SK-N-MC (cell line): ENCODE results near the gene ANXA6.

Experiments
- DNase-seq: peaks from one replicate; pipeline ENCODE4 v3.0.0-alpha.2; 2011; ENCODE audit warnings: low read depth, low spot score
- H3K27ac ChIP-seq: fragments of 200-600 bp; sonication (generic); 2 replicates; pipeline ENCODE4 v1.5.1; 2016; ENCODE audit warnings: mixed run types
- H3K36me3 ChIP-seq: fragments of 200-600 bp; sonication (generic); 2 replicates; pipeline ENCODE4 v1.6.1; 2017; ENCODE audit warnings: antibody characterized with exemption, low read length, mixed read lengths; ENCODE audit not compliant: insufficient read depth
- H3K4me3 ChIP-seq: fragments of 200-600 bp; sonication (generic); 2 replicates; pipeline ENCODE4 v1.5.1; 2016
- H3K9ac ChIP-seq: fragments of 200-600 bp; sonication (generic); 2 replicates; pipeline ENCODE4 v1.8.0; 2017; ENCODE audit warnings: mixed run types, mixed read lengths; ENCODE audit not compliant: insufficient read length
- H3K9me3 ChIP-seq: fragments of 200-600 bp; sonication (generic); 2 replicates; pipeline ENCODE4 v1.6.1; 2017; ENCODE audit warnings: low read depth, mild to moderate bottlenecking, antibody characterized with exemption, low read length, moderate library complexity, mixed read lengths
- EZH2 ChIP-seq: fragments of 200-600 bp; sonication (generic); IDR thresholded peaks from one replicate; pipeline ENCODE4 v1.6.1; 2017; ENCODE audit warnings: antibody characterized with exemption
- FOXP2 ChIP-seq: optimal IDR thresholded peaks from 2 replicates; pipeline ENCODE3; 2011; ENCODE audit warnings: mild to moderate bottlenecking, moderate library complexity; ENCODE audit not compliant: insufficient read depth; ENCODE audit errors: extremely low read length, control extremely low read depth
- POLR2AphosphoS5 ChIP-seq: IDR thresholded peaks from 2 replicates; pipeline ENCODE4 v1.6.1; 2012; ENCODE audit warnings: mild to moderate bottlenecking, low read depth, low read length, borderline replicate concordance

Gene ANXA6

GRCh38 chr5:151068433-151069197 is 89.0 kb downstream of the ANXA6 start:
- no peak overlapping the region for H3K27ac ChIP-seq
- H3K9ac ChIP-seq, result no peak overlapping the region
- H3K4me3 ChIP-seq, result no peak overlapping the region
- H3K36me3 ChIP-seq, result no peaks in the 10 kb centered on the region
- no peaks in the 10 kb centered on the region for H3K9me3 ChIP-seq
- no peak for DNase-seq
- TF ChIP-seq POLR2AphosphoS5, result no peak
- no peak for TF ChIP-seq EZH2
- no peak for TF ChIP-seq FOXP2

- H3K9ac ChIP-seq, result no peak overlapping the region
- H3K4me3 ChIP-seq, result no peak overlapping the region
- TF ChIP-seq EZH2 (no peak), FOXP2 (no peak), POLR2AphosphoS5 (no peak)
- DNase-seq, result no peak
- no peak overlapping the region for H3K27ac ChIP-seq
- no peaks in the 10 kb centered on the region for H3K9me3 ChIP-seq
- H3K36me3 ChIP-seq, result no peaks in the 10 kb centered on the region
These were observed 89.7 kb downstream of the ANXA6 start for GRCh38 chr5:151067632-151068432.

- Histone ChIP-seq H3K4me3 (no peak overlapping the region), H3K27ac (no peak overlapping the region), H3K9ac (no peak overlapping the region), H3K9me3 (no peaks in the 10 kb centered on the region), H3K36me3 (peaks cover 1% of the 10 kb centered on the region; the same call in 1 of the 2 replicates)
- DNase-seq, result no peak
- TF ChIP-seq POLR2AphosphoS5 (no peak), EZH2 (no peak), FOXP2 (no peak)
These were observed 90.7 kb downstream of the ANXA6 start for GRCh38 chr5:151066920-151067319.

GRCh38 chr5:151065609-151066008 is 92.0 kb downstream of the ANXA6 start:
- no peak for TF ChIP-seq POLR2AphosphoS5
- TF ChIP-seq FOXP2, result no peak
- TF ChIP-seq EZH2, result no peak
- Histone ChIP-seq H3K4me3 (no peak overlapping the region), H3K9me3 (no peaks in the 10 kb centered on the region), H3K36me3 (peaks cover 5% of the 10 kb centered on the region; the same call in 1 of the 2 replicates), H3K27ac (no peak overlapping the region), H3K9ac (no peak overlapping the region)
- DNase-seq, result no peak

GRCh38 chr5:151064916-151065499 is 92.6 kb downstream of the ANXA6 start:
- TF ChIP-seq POLR2AphosphoS5 (no peak), FOXP2 (no peak), EZH2 (no peak)

GRCh38 chr5:151063142-151063989 is 94.2 kb downstream of the ANXA6 start:
- H3K9ac ChIP-seq, result no peak overlapping the region
- TF ChIP-seq FOXP2, result no peak
- TF ChIP-seq POLR2AphosphoS5, result no peak
- TF ChIP-seq EZH2, result no peak
- no peak for DNase-seq
- H3K9me3 ChIP-seq, result no peaks in the 10 kb centered on the region
- no peak overlapping the region for H3K4me3 ChIP-seq
- no peak overlapping the region for H3K27ac ChIP-seq
- peaks cover 5% of the 10 kb centered on the region; the same call in 1 of the 2 replicates for H3K36me3 ChIP-seq

More at GRCh38 chr5:151064916-151065499, 92.6 kb downstream of the ANXA6 start:
- no peak overlapping the region for H3K9ac ChIP-seq
- no peak overlapping the region for H3K4me3 ChIP-seq
- DNase-seq, result no peak
- H3K36me3 ChIP-seq, result peaks cover 5% of the 10 kb centered on the region; the same call in 1 of the 2 replicates
- H3K27ac ChIP-seq, result no peak overlapping the region
- no peaks in the 10 kb centered on the region for H3K9me3 ChIP-seq

- H3K4me3 ChIP-seq, result no peak overlapping the region
- no peak for DNase-seq
- no peak overlapping the region for H3K27ac ChIP-seq
- H3K9ac ChIP-seq, result no peak overlapping the region
- no peaks in the 10 kb centered on the region for H3K9me3 ChIP-seq
- no peak for TF ChIP-seq POLR2AphosphoS5
- no peak for TF ChIP-seq FOXP2
- TF ChIP-seq EZH2, result no peak
- peaks cover 5% of the 10 kb centered on the region; the same call in 1 of the 2 replicates for H3K36me3 ChIP-seq
These were observed 95.0 kb downstream of the ANXA6 start for GRCh38 chr5:151062405-151063141.
